GM19452 (cell line): Measurements from ENCODE around the gene PKD1L1.

ENCODE experiments used
- ATAC-seq: cut with Tn5 transposase; IDR thresholded peaks from one replicate; pipeline ENCODE4 v1.9.1; 2021; ENCODE audit not compliant: unreplicated experiment

PKD1L1 gene

DNA sequence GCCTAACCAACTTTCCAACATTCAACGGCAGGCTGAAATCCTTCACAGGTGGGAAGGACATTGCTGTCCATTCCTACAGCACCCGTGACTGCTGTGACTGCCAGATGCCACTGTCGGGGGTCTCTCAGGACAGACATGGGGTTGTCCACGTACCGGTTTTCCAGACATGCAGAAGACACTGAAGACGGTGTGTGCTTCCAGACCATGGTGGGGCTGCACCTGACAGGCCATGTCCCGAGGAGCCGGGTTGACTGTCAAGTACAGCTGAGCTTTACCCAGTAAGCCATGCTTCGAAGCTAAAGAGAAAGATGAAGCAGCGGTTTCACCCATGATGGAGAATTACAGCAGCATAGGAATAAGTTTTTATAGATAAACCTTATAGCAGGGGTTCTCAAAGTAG is 70.9 kb downstream of the PKD1L1 start:
- ATAC-seq = no peak

DNA sequence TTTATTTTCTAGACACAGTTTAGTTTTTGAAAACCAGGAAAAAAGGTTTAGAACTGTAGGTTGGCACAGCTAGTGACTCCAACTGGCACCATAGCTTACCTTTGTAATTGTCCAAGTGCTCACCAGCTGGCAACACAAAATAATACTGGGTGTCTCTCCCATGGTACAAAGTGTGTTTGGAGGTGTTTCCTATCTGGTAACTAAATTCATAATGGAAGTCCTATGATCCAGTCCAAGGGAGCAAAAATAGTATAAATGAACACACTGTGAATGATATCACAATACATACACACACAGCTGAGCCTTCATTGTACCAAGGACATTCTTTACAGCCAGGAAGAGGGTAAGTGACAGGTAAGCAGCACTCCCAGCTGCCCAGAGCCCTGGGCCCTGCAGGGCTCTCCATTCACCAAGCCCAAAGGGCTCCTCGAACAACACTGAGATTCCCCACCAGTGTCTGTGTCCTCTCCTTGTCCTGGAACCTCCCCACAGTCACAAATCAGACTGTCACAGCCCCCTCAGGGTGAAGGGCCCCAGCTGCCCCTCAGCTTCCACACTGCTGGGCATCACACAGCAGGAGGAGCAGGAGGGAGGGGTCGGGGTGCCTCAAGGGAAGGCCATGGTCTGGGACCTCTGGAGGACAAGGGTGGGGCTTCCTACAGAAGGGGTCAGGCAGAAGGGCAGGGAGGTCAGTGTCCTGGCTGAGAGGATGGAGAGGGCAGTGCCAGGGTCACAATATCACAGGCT is 72.1 kb downstream of the PKD1L1 start:
- no peak for ATAC-seq

DNA sequence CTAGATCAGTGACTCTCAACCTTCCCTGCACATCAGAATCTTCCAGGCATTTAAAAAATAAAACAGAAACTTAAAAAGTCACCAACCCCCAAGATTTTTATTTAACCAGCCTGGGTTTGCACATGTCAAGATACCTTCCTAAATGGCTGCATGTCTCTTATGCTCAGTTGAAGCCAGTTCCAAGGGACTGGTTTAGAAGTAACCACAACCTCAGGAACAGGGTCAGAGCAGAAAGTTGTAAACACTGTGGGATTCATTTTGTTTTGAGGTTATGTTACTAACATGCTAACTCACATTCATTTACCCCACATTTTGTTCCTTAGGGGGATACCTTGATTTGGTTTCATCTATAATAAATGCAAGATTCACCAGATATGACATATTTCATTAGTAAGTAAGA is 72.9 kb downstream of the PKD1L1 start:
- ATAC-seq = no peak

DNA sequence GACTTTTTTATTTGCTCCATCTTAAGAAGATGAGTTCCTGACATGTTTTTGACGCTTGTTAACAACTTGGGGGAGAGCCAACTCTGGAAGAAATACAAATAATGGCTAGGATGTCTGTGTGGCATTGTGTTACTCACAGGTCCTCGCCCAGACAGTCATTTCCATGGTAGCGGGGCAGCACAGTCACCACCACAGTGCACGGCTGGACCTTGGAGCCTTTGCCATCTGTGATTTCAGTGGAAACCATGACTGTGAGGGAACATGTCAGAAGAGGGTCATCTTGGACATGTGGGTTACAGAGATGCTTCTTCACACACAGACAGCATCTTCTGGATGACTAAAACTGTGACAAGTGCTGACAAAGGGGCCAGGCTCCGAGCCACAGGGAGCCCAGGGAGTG is 74.5 kb downstream of the PKD1L1 start:
- no peak for ATAC-seq

DNA sequence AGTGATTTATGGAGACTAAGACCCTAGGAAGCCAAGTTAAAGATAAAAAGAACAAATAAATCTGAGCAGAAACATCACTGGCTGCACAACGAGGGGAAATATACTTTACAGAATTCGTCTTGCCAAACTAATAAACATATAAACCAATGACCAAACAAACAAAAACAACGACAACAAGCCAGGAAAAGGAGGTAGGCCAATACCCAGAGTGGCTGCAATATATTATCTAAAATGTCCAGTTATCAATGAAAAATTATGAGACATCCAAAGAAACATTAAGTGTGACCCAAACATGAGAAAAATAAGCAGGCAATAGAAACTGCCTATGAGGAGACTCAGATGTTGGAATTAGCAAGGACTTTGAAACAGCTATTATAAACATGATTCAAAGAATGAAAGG is 81.0 kb downstream of the PKD1L1 start:
- no peak for ATAC-seq

DNA sequence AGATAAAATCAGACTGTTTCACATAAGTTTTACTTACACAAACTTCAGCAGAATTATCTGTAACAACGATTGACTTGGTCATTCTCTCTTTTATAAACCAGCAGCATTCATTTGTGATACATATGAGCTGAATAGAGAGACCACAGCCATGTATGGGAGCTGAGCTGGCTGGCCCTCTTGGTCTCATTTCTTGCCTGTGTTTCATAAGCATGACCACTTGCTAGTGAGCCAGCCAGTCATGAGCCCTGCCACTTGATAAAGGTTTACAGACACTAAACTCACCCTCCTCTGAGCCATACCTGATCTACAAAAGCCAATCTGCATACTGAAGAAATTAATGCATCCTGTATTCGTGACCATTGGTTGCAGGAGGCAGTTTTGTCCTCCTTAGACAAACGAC is 82.1 kb downstream of the PKD1L1 start:
- no peak for ATAC-seq

DNA sequence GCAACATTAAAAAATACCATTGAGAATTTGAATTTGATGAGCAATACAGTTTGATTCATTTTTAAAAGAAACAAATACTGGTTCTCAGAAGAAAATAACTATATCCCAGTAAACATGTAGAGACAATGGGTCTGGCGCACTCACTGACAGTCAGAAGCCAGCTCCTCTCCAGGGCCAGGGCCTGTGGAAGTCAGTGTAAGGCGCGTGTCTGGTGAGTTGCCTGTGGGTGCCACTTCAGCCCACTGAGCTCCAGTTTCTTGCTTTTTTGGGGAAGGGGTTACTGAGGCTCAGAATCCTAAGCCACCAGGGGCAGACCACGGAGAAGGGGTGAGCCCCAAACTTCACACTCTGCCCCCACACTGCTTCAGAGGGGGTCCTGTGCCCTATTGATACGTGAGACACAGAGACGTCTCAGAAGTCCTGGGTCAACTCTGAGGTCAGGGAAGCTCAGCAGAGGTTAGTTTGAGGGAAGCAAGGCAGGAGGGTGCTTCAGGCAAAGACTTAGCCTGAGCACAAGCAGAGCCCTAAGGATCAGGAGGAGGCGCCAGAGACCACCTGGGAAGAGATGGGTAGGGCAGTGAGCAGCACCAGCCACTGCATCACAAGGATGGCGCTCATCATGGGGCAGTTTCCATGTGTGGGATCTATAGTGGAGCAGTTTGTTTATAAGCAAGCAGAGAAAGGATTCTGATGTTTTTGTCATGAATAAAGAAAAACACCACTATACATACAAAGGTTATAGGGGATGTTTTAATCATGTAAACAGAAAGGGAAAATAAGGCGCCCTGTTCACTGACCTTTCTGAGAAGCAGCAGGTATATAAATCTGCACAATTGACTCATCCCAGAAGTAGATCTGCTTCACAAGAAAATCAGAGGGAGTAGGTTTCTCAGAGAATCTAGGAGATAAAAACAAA is 95.7 kb downstream of the PKD1L1 start:
- ATAC-seq = no peak

DNA sequence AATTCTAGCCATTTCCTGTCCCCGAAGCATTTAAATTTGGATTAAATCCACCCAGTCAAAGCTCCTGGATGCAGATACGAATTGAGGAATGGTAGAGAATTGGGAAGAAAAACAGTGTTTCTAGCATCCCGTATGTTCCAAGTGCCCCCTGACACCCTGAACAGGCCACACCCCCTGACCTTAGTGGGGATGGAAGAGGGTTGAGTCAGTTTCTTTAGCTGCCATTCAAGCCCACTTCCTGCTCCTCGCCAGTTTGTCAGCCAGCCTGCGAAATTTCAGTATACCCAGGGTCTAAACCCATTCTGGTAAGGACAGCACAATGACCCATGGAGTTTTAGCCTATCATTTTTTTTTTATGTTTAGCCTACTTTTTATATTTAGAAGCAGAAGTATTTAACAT is 101.1 kb downstream of the PKD1L1 start:
- ATAC-seq = no peak

DNA sequence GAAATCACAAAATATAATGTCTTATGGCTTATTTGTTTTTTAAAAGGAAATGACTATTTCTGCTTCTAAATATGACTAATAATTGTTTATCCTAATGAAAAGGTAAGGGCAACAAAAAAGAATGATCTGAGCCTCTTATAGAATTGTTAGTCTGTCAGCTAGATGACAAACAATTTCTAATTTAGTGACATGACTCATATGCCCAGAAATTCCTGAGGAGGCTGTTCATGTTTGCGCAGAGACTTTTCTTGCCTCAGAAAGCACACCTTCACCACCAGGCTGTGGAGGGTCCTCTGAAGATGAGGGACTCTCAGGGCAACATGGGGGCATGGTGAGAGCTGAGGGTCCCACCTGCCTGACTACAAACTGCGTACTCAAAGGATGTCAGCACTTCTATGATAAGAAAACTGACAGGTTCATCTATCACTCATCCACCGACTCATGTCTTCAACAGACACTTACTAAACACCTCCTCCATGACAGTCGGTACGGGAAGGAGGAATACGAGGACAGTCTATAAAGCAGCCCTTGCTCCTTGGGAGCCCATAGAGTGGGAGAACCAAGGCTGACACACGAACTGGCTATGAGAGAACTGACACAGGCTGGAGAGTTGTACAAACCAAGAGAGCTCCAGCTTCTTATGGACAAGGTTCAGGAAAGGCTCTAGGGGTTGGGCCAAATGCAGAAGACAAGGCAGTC is 102.0 kb downstream of the PKD1L1 start:
- ATAC-seq = no peak

DNA sequence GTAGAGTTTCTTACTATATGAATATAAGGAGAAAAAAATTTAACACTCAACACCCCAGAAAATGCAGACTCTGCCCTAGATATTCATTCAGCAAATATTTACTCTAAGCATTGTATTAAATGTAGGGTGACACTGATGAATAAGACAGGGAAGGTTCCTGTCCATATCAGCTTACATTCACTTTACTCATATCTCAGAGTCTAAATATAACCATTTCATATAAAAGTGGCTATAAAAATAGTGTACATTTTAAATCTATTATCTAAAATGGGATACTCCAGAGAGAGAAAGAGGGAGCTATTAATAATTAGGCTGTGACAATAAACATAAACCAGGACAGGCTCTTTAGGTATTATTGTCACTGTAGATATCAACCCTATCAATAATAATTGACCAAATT is 104.0 kb downstream of the PKD1L1 start:
- ATAC-seq = no peak

DNA sequence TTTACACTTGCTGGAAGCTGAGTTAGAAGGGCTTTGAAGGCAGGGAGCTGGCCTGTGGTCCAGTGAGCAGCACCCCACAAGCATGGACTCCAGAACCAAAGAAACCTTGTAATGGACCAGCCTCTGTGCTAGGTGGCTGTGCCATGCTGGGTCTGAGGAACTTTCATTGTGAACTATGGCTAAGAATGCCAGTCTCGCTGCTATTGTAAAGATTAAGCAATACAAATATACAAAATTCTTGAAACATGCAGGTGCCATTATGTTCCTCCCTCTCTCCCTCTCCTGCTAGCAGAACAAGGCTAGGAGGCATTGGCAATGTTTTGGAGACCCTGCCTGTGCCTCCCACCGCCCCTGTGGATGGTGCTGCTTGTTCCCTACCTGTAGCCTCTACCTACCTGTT is 105.0 kb downstream of the PKD1L1 start:
- no peak for ATAC-seq

DNA sequence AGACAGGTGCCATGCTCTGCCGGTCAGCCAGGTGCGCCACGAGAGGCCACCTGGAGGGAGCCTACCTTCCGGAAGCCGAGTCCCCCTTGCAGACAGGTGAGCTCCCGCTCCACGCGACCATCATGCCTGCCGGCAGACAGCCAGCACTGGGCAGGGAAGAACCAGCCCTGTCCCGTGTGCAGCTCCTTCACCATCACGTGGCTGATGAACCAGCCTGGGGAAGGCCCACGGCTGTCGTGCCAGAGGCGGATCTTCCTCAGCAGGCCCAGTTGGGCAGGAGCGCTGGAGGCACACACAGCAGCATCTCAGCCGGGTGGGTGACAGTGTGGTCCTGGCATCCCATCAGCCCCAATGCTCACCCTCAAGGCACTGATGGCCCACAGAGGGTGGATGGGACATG is 108.9 kb downstream of the PKD1L1 start:
- ATAC-seq = no peak

DNA sequence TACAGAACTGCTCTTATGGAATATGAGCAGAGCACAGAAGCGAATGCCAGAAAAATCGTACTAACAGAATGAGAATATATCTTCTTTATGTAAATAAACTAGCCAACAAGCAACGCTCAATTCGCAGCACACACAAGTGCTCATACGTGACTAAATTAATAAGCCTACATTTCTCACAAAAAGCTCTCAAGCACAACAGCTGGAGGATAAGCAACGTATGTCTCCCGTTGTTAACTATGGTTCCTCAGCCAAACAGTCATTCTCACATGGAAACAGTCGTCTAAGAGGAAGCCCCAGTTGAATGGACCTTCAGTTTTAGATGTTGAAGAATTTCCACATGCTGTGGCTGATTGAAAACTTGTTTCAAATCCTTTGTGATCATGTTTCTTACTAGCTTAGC is 110.4 kb downstream of the PKD1L1 start:
- no peak for ATAC-seq

DNA sequence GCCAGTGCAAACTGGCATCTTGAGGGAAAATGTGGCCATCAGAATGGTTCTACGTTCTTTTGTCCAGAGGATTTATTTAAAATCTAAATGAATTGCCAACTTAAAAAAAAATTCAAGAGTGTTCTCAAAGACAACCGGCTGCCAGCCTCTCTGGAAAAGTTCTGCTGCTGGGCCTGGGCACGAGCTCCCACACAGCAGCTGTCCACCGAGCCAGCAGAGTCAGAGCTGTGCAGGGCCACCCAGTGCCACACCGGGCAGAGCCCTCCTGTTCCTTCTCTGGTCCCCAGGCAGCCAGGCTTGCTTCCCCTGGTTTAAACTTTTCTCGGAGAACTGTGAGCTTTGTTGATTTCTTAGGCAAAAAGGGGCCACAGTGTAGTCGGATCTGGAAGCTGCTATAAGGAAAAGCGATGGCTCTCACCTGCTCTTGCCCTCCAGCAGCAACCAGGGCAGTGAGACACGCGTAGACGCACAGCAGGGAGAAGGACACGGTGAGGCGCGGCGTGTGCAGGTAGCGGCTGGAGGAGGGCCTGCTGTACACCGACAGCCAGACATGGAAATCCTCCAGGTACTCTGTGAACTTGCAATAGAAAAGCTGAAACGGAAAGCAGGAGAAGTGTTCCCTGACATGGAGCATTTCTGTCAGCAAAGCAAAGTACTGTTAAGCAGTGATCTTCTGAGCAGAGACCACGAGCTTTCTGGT is 111.6 kb downstream of the PKD1L1 start:
- no peak for ATAC-seq

DNA sequence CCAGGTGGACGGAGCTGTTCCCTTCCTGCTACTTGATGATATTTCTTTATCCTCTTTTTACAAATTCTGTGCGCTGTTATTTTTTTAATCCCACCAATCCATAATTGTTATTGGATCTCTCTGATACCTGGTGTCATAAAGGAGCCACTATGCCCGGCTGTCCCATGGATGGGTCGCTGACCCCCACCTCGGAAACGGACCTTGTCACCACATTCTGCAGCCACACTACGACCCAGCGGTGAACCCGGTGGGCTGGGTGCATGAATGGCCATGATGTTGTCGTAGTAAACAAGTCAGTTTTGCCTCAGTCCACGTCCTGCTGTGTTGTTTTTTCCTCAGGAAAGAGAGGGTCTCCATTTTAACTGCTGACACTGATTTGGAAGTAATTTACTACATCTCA is 112.2 kb downstream of the PKD1L1 start:
- no peak for ATAC-seq

DNA sequence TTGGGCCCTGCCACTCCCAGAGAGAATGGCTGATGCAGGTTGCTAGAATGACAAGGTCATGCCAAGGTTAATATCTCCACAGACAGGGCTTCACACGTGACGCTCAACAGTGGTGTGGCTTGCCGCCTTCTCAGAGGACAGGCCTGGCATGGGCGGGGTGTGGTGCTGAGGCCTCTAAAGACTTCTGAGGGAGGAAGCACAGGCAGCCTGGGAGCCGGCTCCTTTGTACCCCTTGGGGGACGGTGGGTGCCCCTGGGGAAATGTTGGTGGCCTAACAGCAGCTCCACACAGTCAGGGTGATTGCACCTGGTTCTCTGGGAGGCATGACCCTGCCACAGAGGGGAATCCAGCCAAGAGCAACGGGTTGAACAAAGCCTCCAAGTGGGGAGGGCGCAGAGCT is 115.1 kb downstream of the PKD1L1 start:
- ATAC-seq = peak; percentile 63

DNA sequence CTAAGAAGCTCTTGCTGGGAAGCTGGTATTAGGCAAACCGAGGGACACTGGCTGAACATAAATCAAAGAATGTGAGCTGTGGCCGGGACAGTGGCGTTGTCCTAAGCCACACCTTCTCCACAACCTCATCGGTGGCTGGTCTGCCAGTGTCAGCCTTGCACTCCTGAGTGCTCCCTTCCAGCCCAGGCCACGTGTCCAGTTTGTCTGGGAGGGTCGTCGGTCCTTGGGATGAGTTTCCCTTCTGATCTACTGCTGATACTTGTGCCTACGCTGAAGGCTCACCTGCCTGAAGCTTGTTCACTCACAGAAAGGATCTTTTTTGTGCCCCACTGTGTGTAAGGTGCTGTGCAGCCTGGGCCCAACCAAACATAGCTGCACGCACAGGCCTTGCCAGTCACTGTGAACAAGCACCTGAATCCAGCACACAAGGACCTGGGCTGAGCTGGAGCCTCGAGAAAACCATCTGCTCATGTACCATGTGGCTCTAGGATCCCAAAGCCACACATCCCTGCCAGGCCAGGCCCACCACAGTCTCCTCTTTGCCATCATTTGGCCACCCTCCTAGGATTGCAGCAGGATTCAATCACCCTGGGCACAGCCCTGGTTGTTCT is 116.1 kb downstream of the PKD1L1 start:
- no peak for ATAC-seq

DNA sequence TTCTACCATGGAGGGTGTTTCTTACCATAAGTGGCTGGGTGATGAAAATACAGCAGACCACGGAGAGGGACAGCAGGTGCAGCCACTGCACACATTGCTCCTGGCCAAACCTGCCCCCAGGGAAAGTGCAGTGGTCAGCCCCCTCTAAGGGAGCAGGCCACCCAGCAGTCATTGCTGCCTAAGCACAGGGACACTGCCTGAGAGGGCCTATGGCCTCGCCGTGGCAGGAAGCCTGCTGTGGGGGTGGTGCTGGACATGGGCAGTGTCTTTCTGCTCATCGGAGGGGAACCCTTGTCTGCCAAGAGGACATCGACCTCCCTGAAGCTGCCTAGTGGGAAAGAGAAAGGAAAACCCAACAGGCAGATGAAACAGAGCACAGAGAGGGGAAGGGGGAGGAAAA is 118.3 kb downstream of the PKD1L1 start:
- ATAC-seq = no peak

DNA sequence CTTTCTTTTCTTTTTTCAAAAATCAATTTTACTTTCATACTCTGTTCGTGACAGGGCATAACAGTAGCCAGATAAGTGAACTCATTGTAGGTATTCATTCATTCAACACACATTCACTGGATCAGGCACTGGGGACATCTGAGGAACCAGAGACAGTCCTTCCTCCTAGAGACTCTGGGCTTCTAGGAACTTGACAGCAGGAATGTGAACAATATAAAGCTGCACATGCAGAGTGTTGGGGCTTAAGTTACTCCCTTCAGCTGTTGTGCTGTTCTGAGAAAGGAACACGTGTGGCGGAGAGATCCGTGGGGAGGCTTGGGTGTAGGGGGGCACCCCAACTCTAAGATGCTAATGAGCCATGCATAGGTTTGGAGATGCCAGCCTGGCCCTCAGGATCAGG is 120.4 kb downstream of the PKD1L1 start:
- ATAC-seq = no peak

DNA sequence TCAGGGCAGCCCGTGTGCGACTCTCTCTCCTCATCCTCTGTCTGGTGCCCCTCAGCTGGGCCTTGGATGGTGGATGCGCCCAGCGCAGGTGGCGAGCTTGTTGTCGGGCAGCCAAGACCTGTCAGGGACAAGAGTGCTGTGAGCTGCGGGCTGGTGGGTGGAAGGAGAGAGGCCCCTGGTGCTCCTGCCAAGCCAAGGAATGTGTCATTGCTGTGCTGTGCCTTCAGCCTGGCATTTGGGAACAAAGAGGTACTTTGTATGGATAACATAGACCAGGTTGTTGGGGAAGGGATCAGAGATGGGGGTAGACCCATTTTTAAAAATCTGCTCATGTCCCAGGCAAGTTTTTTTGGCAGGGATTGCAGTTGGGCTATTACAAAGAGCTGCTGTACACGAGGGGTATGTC is 120.9 kb downstream of the PKD1L1 start:
- ATAC-seq = no peak

DNA sequence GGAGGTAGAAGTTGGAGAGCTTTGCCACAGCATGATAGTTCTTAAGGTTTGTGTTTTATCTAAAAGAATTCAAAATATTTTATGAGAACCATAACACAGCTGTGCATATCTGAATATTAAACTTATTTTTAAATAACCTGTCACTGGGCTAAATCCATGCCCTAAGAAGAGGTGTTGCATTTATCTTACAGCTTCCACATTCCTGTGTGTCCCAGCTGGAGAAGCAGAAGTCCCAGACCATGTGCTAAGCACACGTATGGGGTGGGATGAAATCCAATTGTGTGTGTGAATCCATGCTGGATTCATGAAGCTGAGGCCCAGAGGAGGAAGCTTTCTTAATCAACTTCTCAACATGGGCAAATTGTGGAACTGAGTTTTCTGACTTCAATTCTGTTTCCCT is 121.5 kb downstream of the PKD1L1 start:
- no peak for ATAC-seq
